B cell (primary cell): Measurements from ENCODE around the gene CCDC28B.

Experiments
- EZH2 ChIP-seq: IDR thresholded peaks from 2 replicates; pipeline ENCODE4 v1.6.1; 2012; ENCODE audit warnings: borderline replicate concordance, low read depth, mild to moderate bottlenecking, moderate library complexity, low read length; ENCODE audit not compliant: insufficient read depth, poor library complexity, severe bottlenecking
- TF ChIP-seq, protein P1 (sequence below): fragments of 200-600 bp; IDR thresholded peaks from one replicate; pipeline ENCODE4 v1.8.0; 2022; ENCODE audit warnings: antibody characterized with exemption, mild to moderate bottlenecking

DNA sequence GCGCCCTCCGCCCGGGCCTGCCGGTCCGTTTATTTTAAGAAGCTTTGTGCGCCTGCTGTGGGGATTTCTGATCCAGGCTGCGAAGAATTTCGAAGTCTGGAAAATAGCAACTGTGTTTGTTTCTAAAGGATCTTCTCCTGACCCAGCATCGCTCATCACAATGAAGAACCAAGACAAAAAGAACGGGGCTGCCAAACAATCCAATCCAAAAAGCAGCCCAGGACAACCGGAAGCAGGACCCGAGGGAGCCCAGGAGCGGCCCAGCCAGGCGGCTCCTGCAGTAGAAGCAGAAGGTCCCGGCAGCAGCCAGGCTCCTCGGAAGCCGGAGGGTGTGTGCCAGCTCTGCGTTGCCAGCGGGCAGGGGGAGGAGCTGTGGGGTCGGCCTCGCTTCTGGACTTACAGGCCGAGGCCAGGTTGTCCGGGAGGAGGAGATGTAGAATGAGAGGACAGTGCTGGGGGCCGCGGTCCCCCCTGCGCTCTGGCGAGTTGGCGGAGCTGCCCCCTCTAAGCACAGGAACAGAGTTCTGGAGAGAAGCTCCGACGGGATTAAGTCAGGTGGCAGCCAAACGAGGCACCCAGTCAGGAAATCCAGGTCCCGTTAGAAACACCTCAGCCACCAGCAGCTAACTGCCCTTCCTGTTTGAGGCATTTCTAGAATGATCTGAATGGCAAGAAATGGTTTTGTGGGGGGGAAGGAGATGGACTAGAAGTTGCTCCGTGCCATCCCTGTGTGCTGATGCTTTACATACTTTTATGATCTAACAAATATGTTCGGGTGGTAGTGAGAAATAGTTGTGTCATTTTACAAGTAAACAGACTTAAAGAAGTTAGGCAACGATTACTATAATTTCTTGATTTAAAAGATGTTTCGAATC lies 20.0 kb upstream of the CCDC28B start:
- no peak for TF ChIP-seq EZH2
- TF ChIP-seq, protein P1, sequence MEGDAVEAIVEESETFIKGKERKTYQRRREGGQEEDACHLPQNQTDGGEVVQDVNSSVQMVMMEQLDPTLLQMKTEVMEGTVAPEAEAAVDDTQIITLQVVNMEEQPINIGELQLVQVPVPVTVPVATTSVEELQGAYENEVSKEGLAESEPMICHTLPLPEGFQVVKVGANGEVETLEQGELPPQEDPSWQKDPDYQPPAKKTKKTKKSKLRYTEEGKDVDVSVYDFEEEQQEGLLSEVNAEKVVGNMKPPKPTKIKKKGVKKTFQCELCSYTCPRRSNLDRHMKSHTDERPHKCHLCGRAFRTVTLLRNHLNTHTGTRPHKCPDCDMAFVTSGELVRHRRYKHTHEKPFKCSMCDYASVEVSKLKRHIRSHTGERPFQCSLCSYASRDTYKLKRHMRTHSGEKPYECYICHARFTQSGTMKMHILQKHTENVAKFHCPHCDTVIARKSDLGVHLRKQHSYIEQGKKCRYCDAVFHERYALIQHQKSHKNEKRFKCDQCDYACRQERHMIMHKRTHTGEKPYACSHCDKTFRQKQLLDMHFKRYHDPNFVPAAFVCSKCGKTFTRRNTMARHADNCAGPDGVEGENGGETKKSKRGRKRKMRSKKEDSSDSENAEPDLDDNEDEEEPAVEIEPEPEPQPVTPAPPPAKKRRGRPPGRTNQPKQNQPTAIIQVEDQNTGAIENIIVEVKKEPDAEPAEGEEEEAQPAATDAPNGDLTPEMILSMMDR, result no peak
